ENCODE results near the gene ITGA8. TPM values are rescaled to one million over a fixed set of nuclear protein-coding genes. Genes with fewer than 3 reads are reported as not detected.
"Not testable (repeated sequence)": the region's sequence is repeated elsewhere in the genome, so short reads cannot be mapped to it uniquely, and the experiment has no call there.

ITGA8 gene
- total and polyA plus RNA-seq, 2 of the 13 experiments (the other 11 are each of a cell fraction or from before 2014, with no cell fraction given): not detected

GRCh38 chr10:15582972-15583371 is 136.8 kb downstream of the ITGA8 start:
- 2% methylated on average over 2 of the region's 2 CpGs for WGBS (ENCODE audit: low lambda C conversion rate)
- H3K4me1 ChIP-seq (ENCODE audit: insufficient read depth, low read length); FAIRE-seq; H3K36me3 ChIP-seq (replicated peaks in 1 of 2; ENCODE audit: control insufficient read depth in 1 of 2, insufficient read depth in 2 of 2, low read length in 2 of 2); BruUV-seq (replicated peaks); H3K27me3 ChIP-seq (ENCODE audit: control insufficient read depth in 1 of 2, insufficient read depth in 2 of 2, low read length in 2 of 2); H4K20me1 ChIP-seq (ENCODE audit: insufficient read depth, low read length); H3K79me2 ChIP-seq (ENCODE audit: insufficient read depth, low read length); POLR2A ChIA-PET; H3K4me2 ChIP-seq (ENCODE audit: low read depth, low read length); H3K9me3 ChIP-seq (ENCODE audit: low read length); H3K27ac ChIP-seq (ENCODE audit: extremely low read length, insufficient read depth, low read length); H3K9ac ChIP-seq (ENCODE audit: insufficient read depth, low read depth, low read length); intact Hi-C loops (cut with micrococcal nuclease; ENCODE audit: unreplicated experiment); DNase-seq (ENCODE audit: low spot score); H3K4me3 ChIP-seq (replicated peaks in 1 of 3; ENCODE audit: insufficient read depth in 1 of 3, low read depth in 2 of 3, low read length in 3 of 3); in situ Hi-C loops (cut with HindIII; ENCODE audit: extremely low pct_ligation_motif_present, low pct_unique_long_range_greater_than_20kb); CTCF ChIA-PET (ENCODE audit: low intra/inter-chr PET ratio, low total read pairs); H2AFZ ChIP-seq (ENCODE audit: low read length); ATAC-seq: not testable (repeated sequence)
- TF ChIP-seq, protein P1, sequence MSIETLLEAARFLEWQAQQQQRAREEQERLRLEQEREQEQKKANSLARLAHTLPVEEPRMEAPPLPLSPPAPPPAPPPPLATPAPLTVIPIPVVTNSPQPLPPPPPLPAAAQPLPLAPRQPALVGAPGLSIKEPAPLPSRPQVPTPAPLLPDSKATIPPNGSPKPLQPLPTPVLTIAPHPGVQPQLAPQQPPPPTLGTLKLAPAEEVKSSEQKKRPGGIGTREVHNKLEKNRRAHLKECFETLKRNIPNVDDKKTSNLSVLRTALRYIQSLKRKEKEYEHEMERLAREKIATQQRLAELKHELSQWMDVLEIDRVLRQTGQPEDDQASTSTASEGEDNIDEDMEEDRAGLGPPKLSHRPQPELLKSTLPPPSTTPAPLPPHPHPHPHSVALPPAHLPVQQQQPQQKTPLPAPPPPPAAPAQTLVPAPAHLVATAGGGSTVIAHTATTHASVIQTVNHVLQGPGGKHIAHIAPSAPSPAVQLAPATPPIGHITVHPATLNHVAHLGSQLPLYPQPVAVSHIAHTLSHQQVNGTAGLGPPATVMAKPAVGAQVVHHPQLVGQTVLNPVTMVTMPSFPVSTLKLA (IDR thresholded peaks at IDR 0.05): peak; percentile 47

DNA sequence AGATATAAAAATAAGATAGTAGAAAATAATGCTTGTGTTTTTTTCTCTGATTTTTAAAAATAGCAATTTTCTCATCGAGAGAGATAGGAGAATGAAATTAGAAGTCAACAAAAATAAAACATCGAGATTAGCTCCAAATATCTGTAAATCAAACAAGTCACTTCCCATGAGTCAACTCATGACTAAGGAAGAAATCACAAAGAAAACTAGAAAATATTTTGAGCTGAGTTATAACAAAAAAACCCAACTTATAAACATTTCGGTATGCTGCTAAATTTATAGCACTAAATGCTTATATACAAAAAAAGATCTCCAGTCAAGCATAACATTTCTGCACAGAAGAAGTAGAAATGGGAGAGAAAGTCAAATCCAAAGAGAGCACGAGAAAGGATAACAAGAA is 140.1 kb downstream of the ITGA8 start:
- intact Hi-C loops (cut with micrococcal nuclease; ENCODE audit: unreplicated experiment): no loop called here
- Histone ChIP-seq H3K4me2 (ENCODE audit: low read depth, low read length) (no peak overlapping the region), H3K27me3 (ENCODE audit: control insufficient read depth in 1 of 2, insufficient read depth in 2 of 2, low read length in 2 of 2) (no peaks in the 10 kb centered on the region), H3K36me3 (replicated peaks in 1 of 2; ENCODE audit: control insufficient read depth in 1 of 2, insufficient read depth in 2 of 2, low read length in 2 of 2) (no peaks in the 10 kb centered on the region), H3K27ac (ENCODE audit: extremely low read length, insufficient read depth, low read length) (no peak overlapping the region), H3K9me3 (ENCODE audit: low read length) (no peaks in the 10 kb centered on the region), H2AFZ (ENCODE audit: low read length) (no peak overlapping the region), H4K20me1 (ENCODE audit: insufficient read depth, low read length) (no peaks in the 10 kb centered on the region), H3K9ac (ENCODE audit: insufficient read depth, low read depth, low read length) (no peak overlapping the region), H3K4me1 (ENCODE audit: insufficient read depth, low read length) (no peaks in the 10 kb centered on the region), H3K79me2 (ENCODE audit: insufficient read depth, low read length) (no peaks in the 10 kb centered on the region), H3K4me3 (replicated peaks in 1 of 3; ENCODE audit: insufficient read depth in 1 of 3, low read depth in 2 of 3, low read length in 3 of 3) (no peak overlapping the region)
- in situ Hi-C loops (cut with HindIII; ENCODE audit: extremely low pct_ligation_motif_present, low pct_unique_long_range_greater_than_20kb): no loop called here
- FAIRE-seq (no peak), ATAC-seq (no peak), DNase-seq (ENCODE audit: low spot score) (no peak)
- CTCF ChIA-PET (ENCODE audit: low intra/inter-chr PET ratio, low total read pairs): no interaction called here
- 1% methylated on average over 4 of the region's 4 CpGs for WGBS (ENCODE audit: low lambda C conversion rate)
- no TSS peak for BruUV-seq (replicated peaks)
- POLR2A ChIA-PET: no interaction called here
- TF ChIP-seq ZNF296 (CRISPR knock-in tag; conservative IDR thresholded peaks at IDR 0.05) (no peak), GPBP1L1 (CRISPR knock-in tag; IDR thresholded peaks at IDR 0.05) (no peak), ZNF547 (CRISPR knock-in tag; IDR thresholded peaks at IDR 0.05) (no peak), SP5 (CRISPR knock-in tag; IDR thresholded peaks at IDR 0.05; ENCODE audit: borderline replicate concordance, low read depth) (no peak), MBNL3 (CRISPR knock-in tag; conservative IDR thresholded peaks at IDR 0.05) (no peak), ZFP36L2 (CRISPR knock-in tag; IDR thresholded peaks at IDR 0.05) (no peak), ZNF224 (CRISPR knock-in tag; IDR thresholded peaks at IDR 0.05) (no peak), KLF6 (CRISPR knock-in tag; IDR thresholded peaks at IDR 0.05) (no peak), DZIP1 (CRISPR knock-in tag; IDR thresholded peaks at IDR 0.05) (no peak)
- TF ChIP-seq, protein P2, sequence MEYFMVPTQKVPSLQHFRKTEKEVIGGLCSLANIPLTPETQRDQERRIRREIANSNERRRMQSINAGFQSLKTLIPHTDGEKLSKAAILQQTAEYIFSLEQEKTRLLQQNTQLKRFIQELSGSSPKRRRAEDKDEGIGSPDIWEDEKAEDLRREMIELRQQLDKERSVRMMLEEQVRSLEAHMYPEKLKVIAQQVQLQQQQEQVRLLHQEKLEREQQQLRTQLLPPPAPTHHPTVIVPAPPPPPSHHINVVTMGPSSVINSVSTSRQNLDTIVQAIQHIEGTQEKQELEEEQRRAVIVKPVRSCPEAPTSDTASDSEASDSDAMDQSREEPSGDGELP (IDR thresholded peaks at IDR 0.05; ENCODE audit: borderline replicate concordance, low read depth): no peak
- TF ChIP-seq, protein P3, sequence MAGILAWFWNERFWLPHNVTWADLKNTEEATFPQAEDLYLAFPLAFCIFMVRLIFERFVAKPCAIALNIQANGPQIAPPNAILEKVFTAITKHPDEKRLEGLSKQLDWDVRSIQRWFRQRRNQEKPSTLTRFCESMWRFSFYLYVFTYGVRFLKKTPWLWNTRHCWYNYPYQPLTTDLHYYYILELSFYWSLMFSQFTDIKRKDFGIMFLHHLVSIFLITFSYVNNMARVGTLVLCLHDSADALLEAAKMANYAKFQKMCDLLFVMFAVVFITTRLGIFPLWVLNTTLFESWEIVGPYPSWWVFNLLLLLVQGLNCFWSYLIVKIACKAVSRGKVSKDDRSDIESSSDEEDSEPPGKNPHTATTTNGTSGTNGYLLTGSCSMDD (CRISPR knock-in tag; IDR thresholded peaks at IDR 0.05): no peak

Measured in HepG2 (cell line).